Measurements from ENCODE around the gene MXI1.
"Not testable (repeated sequence)": the region's sequence is repeated elsewhere in the genome, so short reads cannot be mapped to it uniquely, and the experiment has no call there.

MXI1 gene

DNA sequence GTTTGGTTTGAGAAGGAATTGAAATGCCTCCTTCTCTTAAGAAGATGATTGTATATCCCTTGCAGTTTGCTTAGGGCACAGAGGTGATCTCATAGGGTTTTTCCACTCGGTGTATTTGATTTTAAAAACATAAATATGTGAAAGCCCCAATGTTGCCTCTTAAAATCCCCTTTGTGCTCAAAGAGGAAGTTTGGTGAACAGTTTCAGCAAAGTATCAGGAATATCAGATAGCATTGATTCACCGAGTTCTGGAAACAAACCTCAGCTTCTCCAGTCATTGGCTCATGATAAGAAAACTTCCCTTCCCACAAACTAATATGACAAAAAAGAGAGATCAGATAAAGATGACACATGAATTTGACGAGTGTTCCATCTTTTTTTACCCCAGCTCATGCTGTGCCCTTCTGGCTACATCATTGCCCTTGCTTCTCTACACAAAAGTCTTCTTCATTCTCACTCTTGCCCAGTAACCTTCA is 117.4 kb downstream of the MXI1 start:
- no peak for DNase-seq

DNA sequence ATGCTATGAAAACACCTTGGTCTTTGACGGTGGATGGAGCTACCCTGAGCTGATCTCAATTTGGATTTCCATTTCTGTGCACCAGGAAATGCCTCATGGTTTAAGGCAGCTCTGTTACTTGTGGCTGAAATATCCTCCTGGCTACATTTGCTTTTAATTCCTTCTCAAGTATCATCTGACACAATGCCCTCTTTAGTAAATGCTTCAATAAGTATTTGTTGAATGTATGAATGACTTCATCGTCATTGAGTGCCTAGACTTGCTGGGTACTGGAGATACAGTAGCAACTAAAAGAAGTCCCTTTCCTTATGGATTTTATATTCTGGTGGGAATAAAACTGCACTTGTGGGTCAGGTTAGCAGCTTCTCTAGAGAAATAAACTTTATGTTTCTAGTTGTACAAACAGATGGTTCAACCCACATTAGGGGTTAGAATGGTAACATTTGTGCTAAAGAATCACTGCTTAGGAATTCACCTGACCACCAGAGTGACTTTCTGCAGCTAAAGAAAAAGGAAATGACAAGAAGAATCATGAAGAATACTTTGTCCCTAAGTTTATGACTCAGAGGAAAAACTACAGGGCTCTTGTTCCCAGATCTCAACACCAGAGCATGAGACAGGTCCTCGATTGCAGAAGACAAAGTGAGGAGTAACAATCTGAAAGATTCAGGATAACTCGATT is 119.1 kb downstream of the MXI1 start:
- no peak for DNase-seq

DNA sequence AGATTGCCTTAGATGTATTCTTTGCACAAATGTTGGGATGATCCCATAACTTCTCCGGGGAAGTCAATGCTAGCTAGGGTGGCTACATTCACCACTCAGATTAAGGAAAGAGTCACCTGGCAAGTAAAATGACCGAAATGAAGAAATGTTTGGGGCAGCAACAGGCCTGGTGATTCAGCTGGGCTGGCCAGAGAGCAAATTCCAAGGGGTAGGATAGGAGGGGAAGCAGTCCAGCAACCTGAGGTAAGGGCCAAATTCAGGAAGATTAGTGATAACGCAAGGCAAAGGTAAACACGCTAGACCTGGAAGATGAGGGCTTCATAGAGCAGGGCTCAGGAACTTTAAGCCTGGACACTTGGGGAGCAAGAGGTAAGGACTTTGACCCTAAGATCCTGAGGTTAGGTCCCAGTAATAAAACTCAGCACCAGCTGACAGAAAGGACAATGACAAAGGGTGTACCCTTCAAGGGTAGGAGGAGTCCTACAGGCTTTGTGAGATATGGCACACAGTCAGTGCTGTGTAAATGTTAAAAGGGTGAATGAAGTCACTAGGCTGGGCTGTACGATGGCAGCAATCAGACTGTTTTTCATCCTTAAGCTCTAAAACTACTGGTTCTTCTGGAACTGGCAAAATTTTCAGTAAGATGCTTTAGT is 120.0 kb downstream of the MXI1 start:
- no peak for DNase-seq

DNA sequence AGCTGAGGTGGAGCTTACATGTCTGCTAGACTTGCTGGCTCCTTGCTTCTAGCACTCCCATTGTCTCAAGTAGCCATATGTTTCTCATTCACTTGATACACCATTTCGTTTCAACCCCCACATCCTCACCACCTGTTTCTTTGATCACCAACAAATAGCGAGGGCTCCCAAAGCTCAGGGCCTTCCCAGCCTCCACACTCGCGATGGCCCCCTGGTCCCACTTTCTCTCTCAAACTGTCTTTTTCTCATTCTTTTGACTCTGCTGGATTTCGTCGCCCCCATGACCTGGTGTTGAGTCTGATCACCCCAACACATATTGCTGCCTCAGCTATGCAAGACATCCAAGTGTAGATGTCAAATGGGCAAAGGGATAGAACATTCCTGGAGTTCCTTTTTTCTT is 123.3 kb downstream of the MXI1 start:
- DNase-seq, result no peak

DNA sequence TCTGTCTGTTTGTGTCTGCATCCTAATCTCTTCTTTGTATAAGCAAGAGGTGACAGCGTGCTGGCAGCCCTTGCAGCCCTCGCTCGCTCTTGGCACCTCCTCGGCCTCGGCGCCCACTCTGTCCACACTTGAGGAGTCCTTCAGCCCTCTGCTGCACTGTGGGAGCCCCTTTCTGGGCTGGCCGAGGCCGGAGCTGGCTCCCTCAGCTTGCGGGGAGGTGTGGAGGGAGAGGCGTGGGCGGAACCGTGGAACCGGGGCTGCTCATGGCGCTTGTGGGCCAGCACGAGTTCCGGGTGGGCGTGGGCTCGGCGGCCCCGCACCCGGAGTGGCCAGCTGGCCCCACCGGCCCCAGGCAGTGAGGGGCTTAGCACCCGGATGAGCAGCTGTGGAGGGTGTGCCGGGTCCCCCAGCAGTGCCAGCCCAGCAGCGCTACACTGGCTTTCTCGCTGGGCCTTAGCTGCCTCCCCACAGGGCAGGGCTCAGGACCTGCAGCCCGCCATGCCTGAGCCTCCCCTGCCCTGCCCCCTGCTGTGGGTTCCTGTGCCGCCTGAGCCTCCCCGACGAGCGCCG is 123.9 kb downstream of the MXI1 start:
- not testable (repeated sequence) for DNase-seq

DNA sequence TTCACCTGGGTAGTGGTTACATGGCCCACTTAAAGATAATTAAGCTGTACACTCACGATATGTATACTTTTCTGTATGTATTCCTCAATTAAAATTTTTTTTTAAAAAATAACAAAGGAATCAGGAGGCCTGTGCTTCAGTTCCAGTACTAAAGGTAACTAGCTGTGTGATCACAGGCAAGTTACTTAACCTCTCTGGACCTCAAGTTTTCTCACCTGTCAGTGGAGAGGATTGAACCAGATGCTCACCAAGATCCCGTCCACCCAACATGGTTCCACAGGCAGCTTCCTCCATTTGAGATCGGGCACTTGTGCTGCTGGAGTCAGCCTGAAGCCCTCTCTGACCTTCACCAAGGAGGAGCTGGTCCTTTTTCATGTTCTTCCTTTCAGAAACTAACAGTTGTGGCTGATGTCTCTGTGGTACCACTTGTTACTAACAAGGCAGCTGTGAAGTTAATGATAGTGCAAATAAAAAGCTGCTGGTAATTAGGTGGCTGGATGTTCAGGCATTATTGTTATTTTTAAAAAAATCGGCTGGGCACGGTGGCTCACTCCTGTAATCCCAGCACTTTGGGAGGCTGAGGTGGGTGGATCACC is 126.8 kb downstream of the MXI1 start:
- no peak for DNase-seq

DNA sequence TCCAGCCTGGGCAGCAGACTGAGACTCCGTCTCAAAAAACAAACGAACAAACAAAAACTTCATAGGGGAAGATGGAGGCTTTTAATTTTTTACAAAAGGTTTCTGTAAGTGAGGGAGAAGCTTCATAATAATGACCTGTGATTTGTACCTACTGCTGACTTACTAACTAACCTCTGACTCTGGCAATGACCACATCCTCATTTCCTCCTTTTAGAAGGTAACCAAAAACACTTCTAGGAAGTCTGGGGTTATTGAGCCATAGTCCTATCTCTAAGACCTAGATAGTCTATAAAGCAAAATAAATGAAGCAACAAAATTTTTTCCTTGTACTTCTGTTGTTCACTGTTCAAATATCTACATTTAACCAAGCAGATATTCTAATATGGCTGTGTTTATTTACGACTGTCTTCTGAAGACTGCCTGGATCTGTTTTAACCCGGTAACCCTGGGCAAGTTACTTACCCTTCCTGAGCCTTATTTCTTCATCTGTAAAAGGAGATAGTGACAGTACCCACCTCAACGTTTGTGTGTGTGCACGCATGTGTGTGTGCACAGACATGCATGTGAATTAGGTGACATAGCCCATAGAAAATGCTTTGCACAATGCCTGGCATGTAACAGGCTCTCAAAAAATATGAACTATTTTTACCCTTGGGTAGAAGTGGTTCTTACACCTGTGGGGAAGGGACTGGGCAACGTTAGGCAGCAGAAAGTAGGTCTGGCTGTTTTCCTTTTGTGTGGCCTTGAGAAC is 128.1 kb downstream of the MXI1 start:
- DNase-seq, result no peak

DNA sequence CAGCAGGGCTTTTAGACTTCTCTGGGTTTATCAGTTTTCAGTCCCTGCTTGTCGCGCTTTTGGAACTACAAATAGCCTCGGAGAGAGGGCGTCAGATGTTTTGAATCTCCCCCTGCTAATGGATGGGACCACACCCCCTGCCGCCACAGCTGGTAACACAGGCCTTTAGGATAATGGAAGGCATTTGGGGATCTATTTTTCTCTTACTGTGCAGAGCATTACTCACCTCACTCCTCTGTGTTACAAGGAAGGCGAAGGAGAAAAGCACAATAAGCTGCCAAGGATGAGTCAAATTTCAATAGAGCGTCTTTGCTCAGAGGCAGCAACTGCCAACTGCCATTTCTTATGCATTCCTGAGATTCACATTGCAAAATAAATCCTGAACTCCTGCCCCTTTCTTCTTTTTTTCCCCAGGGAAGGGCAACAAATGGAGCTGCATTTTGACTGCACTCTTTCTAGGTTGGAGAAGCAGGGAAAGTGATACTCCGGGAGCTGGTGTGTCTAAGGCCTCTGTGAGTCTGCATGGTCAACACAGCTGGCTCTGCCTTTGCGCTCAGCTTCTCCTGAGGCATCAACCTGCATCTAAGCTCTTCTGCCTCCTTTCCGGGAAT is 128.8 kb downstream of the MXI1 start:
- DNase-seq, result no peak
